ENCODE data around the gene CELSR3.

CELSR3 gene

DNA sequence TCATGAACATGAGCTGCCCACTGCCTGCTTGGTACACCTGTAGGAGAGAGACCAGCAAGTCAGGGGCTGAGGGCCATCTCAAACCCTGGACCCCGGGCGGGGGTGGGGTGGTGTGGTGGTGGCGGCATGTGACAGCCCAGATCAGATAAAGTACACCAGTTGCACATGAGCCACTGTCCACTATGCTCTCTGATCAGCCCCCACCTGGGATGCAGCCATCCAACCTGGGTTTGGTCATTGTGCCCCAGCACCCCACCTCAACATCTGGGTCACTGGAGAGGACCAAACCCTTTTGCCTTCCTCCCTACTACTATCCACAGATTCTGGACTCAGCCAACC is 26.0 kb upstream of the CELSR3 start:
- ChIA-PET POLR2A (no interaction called here), CTCF (interaction anchor here (1.4 to 1.6 kb wide), 4 partner anchors 8 to 21 kb away, joined by 4 to 6 read pairs (median 4); no protein-coding TSS in a partner anchor)
- no peak overlapping the region for H3K4me3 ChIP-seq (ENCODE audit: low read depth, low read length)
- DNase-seq (ENCODE audit: low read depth, low spot score) = no peak
- TF ChIP-seq, protein P1, sequence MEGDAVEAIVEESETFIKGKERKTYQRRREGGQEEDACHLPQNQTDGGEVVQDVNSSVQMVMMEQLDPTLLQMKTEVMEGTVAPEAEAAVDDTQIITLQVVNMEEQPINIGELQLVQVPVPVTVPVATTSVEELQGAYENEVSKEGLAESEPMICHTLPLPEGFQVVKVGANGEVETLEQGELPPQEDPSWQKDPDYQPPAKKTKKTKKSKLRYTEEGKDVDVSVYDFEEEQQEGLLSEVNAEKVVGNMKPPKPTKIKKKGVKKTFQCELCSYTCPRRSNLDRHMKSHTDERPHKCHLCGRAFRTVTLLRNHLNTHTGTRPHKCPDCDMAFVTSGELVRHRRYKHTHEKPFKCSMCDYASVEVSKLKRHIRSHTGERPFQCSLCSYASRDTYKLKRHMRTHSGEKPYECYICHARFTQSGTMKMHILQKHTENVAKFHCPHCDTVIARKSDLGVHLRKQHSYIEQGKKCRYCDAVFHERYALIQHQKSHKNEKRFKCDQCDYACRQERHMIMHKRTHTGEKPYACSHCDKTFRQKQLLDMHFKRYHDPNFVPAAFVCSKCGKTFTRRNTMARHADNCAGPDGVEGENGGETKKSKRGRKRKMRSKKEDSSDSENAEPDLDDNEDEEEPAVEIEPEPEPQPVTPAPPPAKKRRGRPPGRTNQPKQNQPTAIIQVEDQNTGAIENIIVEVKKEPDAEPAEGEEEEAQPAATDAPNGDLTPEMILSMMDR (IDR thresholded peaks at IDR 0.05; ENCODE audit: insufficient read depth, low read length, missing control alignments) = no peak

DNA sequence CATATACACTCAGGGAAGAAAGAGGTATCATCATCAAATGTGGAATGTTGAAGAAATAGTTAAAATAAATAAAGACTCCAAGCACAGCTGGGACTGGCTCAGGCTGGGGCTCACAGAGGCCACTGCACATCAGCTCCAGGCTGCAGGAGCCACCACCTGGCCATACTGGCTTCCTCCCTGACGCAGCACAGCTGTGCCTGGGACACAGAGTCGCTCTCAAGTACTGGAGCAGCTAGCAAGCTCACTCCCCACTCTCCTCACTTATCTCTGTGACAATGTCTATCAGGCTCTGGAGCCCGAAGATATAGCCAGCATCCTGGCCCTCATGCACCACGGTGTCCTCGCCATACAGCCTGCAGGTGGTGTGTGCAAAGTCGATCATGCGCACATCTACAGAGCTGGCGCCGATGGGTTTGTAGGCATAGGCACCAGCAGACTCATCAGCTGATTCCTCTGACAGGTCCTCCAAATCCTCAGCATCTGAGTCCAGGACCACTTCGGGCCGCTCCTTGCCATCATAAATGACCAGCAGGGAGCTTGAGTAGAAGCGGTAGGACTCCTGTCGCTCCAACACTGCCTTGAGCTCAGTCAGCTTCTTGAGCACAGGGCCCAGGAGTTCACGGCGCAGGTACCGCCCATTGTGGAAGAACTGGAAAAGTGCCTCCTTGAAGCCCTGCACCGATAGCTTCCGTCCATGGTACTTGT is 25.5 kb upstream of the CELSR3 start:
- DNase-seq (ENCODE audit: low read depth, low spot score) = no peak
- TF ChIP-seq, protein P1 (IDR thresholded peaks at IDR 0.05; ENCODE audit: insufficient read depth, low read length, missing control alignments) = no peak
- ChIA-PET CTCF (interaction anchor here (1.4 to 2.6 kb wide), 6 partner anchors 9 to 129 kb away, joined by 4 to 15 read pairs (median 5); no protein-coding TSS in a partner anchor), POLR2A (no interaction called here)
- H3K4me3 ChIP-seq (ENCODE audit: low read depth, low read length) = no peak overlapping the region

DNA sequence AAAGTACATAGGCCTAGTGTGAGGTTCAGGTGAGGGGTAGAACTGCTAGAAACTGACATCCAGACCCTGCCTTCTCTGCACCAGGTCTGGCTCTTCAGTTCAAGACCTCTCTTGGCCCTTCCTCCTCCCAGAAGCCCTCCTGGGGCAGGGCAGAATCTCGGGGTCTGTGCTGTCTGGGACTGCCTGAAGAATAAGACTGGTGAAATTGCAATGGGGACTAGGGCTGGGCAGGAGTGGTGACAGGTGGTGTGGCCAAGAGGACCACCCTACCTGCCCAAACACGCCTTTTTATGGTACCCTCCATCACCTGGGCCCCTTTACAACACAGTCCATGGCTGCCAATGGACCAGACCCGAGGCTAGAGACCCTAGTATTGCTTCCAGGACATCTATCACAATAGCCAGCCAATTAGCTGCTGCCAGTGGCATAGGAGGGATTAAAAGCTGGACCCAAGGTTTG is 24.6 kb upstream of the CELSR3 start:
- H3K4me3 ChIP-seq (ENCODE audit: low read depth, low read length) = no peak overlapping the region
- TF ChIP-seq, protein P1 (IDR thresholded peaks at IDR 0.05; ENCODE audit: insufficient read depth, low read length, missing control alignments) = no peak
- ChIA-PET POLR2A (no interaction called here), CTCF (interaction anchor here (0.7 to 4.6 kb wide), 16 partner anchors 9 to 826 kb away, joined by 3 to 37 read pairs (median 5); partner anchors contain the start of genes CELSR3 and IP6K2)
- DNase-seq (ENCODE audit: low read depth, low spot score) = no peak

DNA sequence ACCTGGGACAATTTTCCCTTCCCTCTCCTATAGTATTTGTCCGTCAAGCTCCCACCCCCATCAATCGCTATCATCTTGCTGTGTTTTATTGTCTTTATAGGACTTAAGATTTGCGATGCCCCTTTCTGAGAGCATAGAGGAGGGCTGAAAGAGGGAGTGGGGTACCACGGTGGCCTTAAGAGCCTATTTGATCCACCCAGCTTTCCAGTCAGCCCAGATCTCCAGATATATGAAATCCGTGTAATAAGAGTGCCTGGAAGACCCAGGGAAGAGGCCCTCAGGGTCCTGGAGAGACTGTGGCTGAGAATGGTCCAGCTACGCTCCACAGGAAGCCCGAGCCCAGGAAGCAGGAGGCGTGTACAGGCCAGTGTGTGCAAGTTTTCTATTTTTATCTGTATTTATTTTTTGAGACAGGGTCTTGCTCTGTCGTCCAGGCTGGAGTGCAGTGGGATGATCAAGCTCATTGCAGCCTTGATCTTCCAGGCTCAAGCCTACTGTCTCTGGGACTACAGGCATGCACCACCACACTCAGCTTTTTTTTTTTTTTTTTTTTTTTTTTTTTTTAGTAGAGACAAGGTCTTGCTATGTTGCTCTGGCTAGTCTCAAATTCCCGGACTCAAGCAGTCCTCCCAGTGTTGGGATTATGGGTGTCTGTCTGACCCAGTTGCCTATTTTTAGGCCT is 24.0 kb upstream of the CELSR3 start:
- TF ChIP-seq, protein P1 (IDR thresholded peaks at IDR 0.05; ENCODE audit: insufficient read depth, low read length, missing control alignments) = no peak
- H3K4me3 ChIP-seq (ENCODE audit: low read depth, low read length) = no peak overlapping the region
- ChIA-PET POLR2A (interaction anchor here (0.6 to 0.9 kb wide), 2 partner anchors 9 to 25 kb away, joined by 3 read pairs; no protein-coding TSS in a partner anchor), CTCF (interaction anchor here (0.5 to 4.6 kb wide), 22 partner anchors 9 to 1063 kb away, joined by 3 to 37 read pairs (median 5); partner anchors contain the start of genes CELSR3, IP6K2 and SLC26A6)
- DNase-seq (ENCODE audit: low read depth, low spot score) = no peak

DNA sequence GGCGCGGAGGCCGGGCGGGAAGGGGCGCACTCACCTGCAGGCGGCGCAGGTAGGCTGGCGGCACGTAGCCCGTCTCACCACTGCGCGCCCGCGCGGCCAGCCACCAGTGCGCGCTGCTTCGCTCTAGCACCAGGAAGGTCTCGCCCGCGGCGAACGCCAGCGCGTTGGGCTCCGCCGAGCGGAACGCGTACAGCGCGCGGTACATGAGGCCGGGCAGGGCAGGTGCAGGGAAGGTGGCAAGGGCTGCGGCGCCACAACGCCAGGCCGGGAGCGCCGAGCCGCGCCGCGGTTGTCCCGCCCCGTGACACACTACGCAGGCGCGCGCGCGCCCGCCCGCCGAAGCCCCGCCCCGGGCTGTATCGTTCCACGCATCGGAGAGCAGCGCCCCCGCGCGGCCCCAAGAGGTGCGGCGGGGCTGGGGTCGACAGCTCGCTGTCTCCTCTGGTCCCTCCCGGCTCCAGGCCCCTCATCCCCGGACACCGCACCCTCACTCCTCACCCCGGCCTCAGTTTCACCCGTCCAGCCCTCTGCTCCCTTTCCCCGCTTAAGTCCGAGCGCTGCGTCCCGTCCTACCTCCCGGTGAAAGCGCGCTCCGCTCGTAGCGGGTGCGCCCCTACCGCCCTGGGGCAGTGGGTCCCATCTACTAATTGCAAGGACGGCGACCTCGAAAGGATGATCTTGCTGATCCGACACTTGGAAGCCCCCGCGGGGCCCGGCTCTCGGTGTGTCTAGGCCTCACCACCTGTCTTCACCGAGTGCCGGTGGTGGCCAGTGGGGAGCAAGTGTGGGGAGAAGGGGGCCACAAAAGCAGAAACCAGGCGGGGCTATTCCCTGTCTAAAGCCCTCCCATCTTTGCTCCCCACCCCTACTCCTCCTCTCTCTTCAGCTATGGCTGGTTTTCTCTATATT is 23.2 kb upstream of the CELSR3 start, which contains the start of gene NCKIPSD:
Gene NCKIPSD, minus strand, starts transcription at position 313 of the 909 bp plus-strand sequence. Its CDS starts 108 bp downstream, at position 205.
- peak within 1 kb of the TSS; percentile 95 for H3K4me3 ChIP-seq (ENCODE audit: low read depth, low read length)
- ChIA-PET POLR2A (interaction anchor here (0.9 kb wide), 1 partner anchor 24 kb away, joined by 3 read pairs; no protein-coding TSS in a partner anchor), CTCF (interaction anchor here (0.5 to 4.6 kb wide), 20 partner anchors 10 to 1062 kb away, joined by 3 to 37 read pairs (median 5); partner anchors contain the start of genes CELSR3, IP6K2 and SLC26A6)
- TF ChIP-seq, protein P1 (IDR thresholded peaks at IDR 0.05; ENCODE audit: insufficient read depth, low read length, missing control alignments) = peak; percentile 84
- DNase-seq (ENCODE audit: low read depth, low spot score) = no peak

All from AG04449 (cell line).